Subcutaneous adipose tissue (tissue), 4 donors: ENCODE data around the gene DIPK1B. TPM values are rescaled to one million over a fixed set of nuclear protein-coding genes. Genes with fewer than 3 reads are reported as not detected.

Source experiments
- total RNA-seq, 4 donors: library from RNA; depleted of rRNA; stranded (reverse); fragments of >200 nt; gene quantifications; one replicate each; pipeline ENCODE4 v1.1.0, GENCODE V29; 2016
- TF ChIP-seq, protein P1 (sequence below): fragments of 450-650 bp; IDR thresholded peaks from one replicate; pipeline ENCODE4 v1.5.1; 2016; ENCODE audit warnings: low read depth, mild to moderate bottlenecking, control low read depth, antibody characterized with exemption, moderate library complexity

The DIPK1B gene
- total RNA-seq, 4 donors from 2014 or later: 1.9 to 7.9 (median 5.6) TPM

DNA sequence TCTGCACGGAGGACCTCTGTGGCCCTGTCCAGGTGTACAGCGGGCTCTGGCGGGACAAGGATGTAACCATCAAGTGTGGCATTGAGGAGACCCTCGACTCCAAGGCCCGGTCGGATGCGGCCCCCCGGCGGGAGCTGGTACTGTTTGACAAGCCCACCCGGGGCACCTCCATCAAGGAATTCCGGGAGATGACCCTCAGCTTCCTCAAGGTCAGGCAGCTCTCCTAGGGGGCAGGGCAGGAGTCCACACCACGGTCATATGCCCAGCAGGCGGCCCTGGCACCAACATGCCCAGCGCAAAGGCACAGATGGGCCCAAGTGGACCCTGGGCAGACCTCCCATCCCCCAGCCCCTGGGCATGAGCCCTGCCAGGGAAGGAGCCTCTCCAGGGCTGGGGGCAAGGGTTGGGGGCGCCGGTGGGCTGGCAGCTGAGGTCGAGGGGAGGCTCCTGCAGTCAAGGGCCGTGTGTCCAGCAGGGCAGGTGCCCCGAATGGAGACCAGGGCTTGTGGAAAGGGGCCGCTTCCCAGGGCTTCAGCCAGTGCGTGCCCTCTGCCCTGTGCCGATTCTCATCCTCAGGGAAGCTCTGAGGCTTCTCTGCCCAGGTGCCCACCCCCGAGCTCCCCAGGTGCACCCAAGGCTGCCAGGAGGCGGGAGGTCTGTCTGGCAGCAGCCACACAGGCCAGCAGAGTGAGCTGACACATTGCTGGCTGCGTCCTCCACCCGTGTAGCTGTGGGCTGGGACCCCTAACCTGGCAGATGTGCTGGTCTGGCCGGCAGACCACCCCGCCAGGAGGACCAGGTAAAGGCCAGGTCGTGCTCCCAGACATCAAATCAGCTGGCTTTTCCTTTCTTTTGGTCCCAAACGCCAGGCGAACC, 10.0 kb downstream of the DIPK1B start:
- TF ChIP-seq, protein P1, sequence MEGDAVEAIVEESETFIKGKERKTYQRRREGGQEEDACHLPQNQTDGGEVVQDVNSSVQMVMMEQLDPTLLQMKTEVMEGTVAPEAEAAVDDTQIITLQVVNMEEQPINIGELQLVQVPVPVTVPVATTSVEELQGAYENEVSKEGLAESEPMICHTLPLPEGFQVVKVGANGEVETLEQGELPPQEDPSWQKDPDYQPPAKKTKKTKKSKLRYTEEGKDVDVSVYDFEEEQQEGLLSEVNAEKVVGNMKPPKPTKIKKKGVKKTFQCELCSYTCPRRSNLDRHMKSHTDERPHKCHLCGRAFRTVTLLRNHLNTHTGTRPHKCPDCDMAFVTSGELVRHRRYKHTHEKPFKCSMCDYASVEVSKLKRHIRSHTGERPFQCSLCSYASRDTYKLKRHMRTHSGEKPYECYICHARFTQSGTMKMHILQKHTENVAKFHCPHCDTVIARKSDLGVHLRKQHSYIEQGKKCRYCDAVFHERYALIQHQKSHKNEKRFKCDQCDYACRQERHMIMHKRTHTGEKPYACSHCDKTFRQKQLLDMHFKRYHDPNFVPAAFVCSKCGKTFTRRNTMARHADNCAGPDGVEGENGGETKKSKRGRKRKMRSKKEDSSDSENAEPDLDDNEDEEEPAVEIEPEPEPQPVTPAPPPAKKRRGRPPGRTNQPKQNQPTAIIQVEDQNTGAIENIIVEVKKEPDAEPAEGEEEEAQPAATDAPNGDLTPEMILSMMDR: no peak

- TF ChIP-seq, protein P1: no peak
These were observed 10.6 kb downstream of the DIPK1B start for GRCh38 chr9:136722969-136723356.

GRCh38 chr9:136723362-136723976, 11.1 kb downstream of the DIPK1B start:
- TF ChIP-seq, protein P1: no peak

DNA sequence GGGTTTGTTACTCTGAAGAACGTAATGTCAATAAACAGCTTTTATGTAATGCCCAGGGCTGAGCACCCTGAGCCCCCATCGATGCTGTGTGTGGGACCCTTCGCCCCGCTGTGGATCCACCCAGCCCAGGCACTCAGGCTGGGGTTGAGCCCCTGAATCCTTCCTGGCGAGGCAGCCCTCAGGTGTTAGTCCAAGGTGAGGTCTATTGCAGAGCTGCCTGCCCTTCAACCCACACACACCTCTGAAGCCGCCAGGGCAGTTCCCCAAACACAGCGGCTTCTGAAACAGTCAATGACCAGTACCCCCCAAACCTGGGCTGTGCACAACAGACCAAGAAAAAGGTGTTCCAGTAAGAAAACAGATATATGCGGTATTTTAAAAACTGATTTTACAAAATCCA, 11.6 kb downstream of the DIPK1B start:
- TF ChIP-seq, protein P1: no peak

GRCh38 chr9:136724772-136725171, 12.4 kb downstream of the DIPK1B start:
- TF ChIP-seq, protein P1: no peak

DNA sequence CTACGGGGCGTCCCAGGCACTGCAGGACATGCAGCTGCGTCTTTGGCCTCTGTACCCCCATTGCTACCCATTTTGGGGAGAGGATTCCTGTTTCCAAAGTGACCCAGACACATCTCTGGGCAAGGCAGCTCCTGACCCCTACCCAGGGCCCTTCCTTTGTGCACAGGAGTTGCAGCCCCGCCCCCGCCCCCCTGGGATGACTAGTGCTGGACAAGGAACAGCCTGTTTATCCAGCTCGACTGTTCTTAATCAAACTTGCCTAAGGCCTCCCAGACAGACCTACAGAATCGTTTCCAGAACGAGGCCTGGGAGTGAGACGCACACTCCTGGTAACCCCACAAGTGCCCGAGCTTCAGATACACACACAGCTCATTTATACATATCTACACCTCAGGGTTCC, 13.2 kb downstream of the DIPK1B start:
- TF ChIP-seq, protein P1: no peak

DNA sequence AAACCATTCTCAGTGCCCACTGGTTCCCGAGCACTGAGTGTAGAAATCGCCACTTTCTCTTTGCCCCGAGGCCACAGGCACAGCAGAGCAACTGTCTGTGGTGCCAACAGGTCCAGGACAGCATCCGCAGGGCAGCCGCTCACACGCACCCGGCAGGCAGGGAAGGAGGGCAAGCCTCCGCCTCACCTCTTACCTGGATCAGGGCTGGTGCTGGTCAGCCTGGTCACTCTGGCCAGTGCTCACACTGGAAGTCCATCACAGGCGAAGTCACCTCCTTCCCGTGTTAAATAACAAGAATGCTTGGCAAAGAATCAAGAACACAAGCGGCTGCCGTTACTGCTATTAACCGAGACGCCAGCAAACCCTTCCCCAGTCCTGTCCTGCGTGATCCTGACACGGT, 13.7 kb downstream of the DIPK1B start:
- TF ChIP-seq, protein P1: no peak
